Astrocyte (in vitro differentiated cells and primary cell): ENCODE measurements around the gene POU6F2.

Experiments used
- CTCF ChIP-seq: IDR thresholded peaks from 2 replicates; pipeline ENCODE4 v1.5.1; 2011; ENCODE audit warnings: low read depth, mild to moderate bottlenecking, inconsistent platforms, low read length, moderate library complexity; ENCODE audit not compliant: insufficient read depth
- EZH2 ChIP-seq: IDR thresholded peaks from 2 replicates; pipeline ENCODE4 v1.6.1; 2012; ENCODE audit warnings: mild to moderate bottlenecking, low read length, inconsistent platforms; ENCODE audit not compliant: insufficient read depth

- TF ChIP-seq CTCF (no peak), EZH2 (no peak)
Observed at GRCh38 chr7:38942431-38943051, 35.2 kb upstream of the POU6F2 start.
